ENCODE measurements around the gene PARD6G.
"Not testable (repeated sequence)": the region's sequence is repeated elsewhere in the genome, so short reads cannot be mapped to it uniquely, and the experiment has no call there.

Gene PARD6G

GRCh38 chr18:80168346-80168745, 79.0 kb downstream of the PARD6G start:
- DNase-seq (ENCODE audit: extremely low read depth, low read depth): no peak
- no peak for TF ChIP-seq CTCF (IDR thresholded peaks at IDR 0.05; ENCODE audit: low read depth, low read length)

GRCh38 chr18:80167931-80168330, 79.4 kb downstream of the PARD6G start:
- no peak for TF ChIP-seq CTCF (IDR thresholded peaks at IDR 0.05; ENCODE audit: low read depth, low read length)
- no peak for DNase-seq (ENCODE audit: extremely low read depth, low read depth)

GRCh38 chr18:80167331-80167730, 80.0 kb downstream of the PARD6G start:
- TF ChIP-seq CTCF (IDR thresholded peaks at IDR 0.05; ENCODE audit: low read depth, low read length): no peak
- DNase-seq (ENCODE audit: extremely low read depth, low read depth): no peak

GRCh38 chr18:80166725-80167124, 80.6 kb downstream of the PARD6G start:
- no peak for DNase-seq (ENCODE audit: extremely low read depth, low read depth)

GRCh38 chr18:80166240-80166639, 81.1 kb downstream of the PARD6G start:
- TF ChIP-seq CTCF (IDR thresholded peaks at IDR 0.05; ENCODE audit: low read depth, low read length): no peak
- DNase-seq (ENCODE audit: extremely low read depth, low read depth): no peak

More at GRCh38 chr18:80166725-80167124, 80.6 kb downstream of the PARD6G start:
- no peak for TF ChIP-seq CTCF (IDR thresholded peaks at IDR 0.05; ENCODE audit: low read depth, low read length)

GRCh38 chr18:80164727-80165355, 82.5 kb downstream of the PARD6G start:
- DNase-seq (ENCODE audit: extremely low read depth, low read depth): not testable (repeated sequence)

GRCh38 chr18:80163183-80163582, 84.1 kb downstream of the PARD6G start:
- no peak for DNase-seq (ENCODE audit: extremely low read depth, low read depth)
- no peak for TF ChIP-seq CTCF (IDR thresholded peaks at IDR 0.05; ENCODE audit: low read depth, low read length)

- DNase-seq (ENCODE audit: extremely low read depth, low read depth): no peak
- TF ChIP-seq CTCF (IDR thresholded peaks at IDR 0.05; ENCODE audit: low read depth, low read length): no peak
Measured at GRCh38 chr18:80161781-80162417, 85.4 kb downstream of the PARD6G start.
